ENCODE data around the gene CD40LG. TPM values are rescaled to one million over a fixed set of nuclear protein-coding genes. Genes with fewer than 3 reads are reported as not detected.

The CD40LG gene
- total and polyA plus RNA-seq, 4 donors: 0.26 to 0.81 TPM; not detected in 2

- intact Hi-C loops (cut with DNase I): no loop called here
- Histone ChIP-seq H3K27me3 (ENCODE audit: control insufficient read depth in 1 of 2, insufficient read depth in 2 of 2, low read length in 1 of 2) (no peaks in the 10 kb centered on the region), H3K9me3 (ENCODE audit: control insufficient read depth, low read length) (no peaks in the 10 kb centered on the region), H3K36me3 (ENCODE audit: control insufficient read depth in 1 of 2, insufficient read depth in 2 of 2, low read length in 1 of 2) (no peaks in the 10 kb centered on the region), H3K27ac (ENCODE audit: low read depth in 1 of 2, low read length in 2 of 2) (no peak overlapping the region), H3K4me1 (ENCODE audit: control insufficient read depth in 1 of 2, insufficient read depth in 2 of 2, low read length in 2 of 2) (no peaks in the 10 kb centered on the region), H3K4me3 (ENCODE audit: low read length in 2 of 2) (no peak overlapping the region)
- WGBS, 2 donors: 87 to 91% methylated on average over 4 of the region's 4 CpGs
- no peak for ATAC-seq (ENCODE audit: low FRiP score)
- DNase-seq: no peak
Observed at GRCh38 chrX:136622568-136622967, 25.4 kb upstream of the CD40LG start.

- Histone ChIP-seq H3K27me3 (ENCODE audit: control insufficient read depth in 1 of 2, insufficient read depth in 2 of 2, low read length in 1 of 2) (no peaks in the 10 kb centered on the region), H3K4me1 (ENCODE audit: control insufficient read depth in 1 of 2, insufficient read depth in 2 of 2, low read length in 2 of 2) (no peaks in the 10 kb centered on the region), H3K4me3 (ENCODE audit: low read length in 2 of 2) (no peak overlapping the region), H3K27ac (ENCODE audit: low read depth in 1 of 2, low read length in 2 of 2) (no peak overlapping the region), H3K9me3 (ENCODE audit: control insufficient read depth, low read length) (no peaks in the 10 kb centered on the region), H3K36me3 (ENCODE audit: control insufficient read depth in 1 of 2, insufficient read depth in 2 of 2, low read length in 1 of 2) (no peaks in the 10 kb centered on the region)
- no peak for ATAC-seq (ENCODE audit: low FRiP score)
- intact Hi-C loops (cut with DNase I): no loop called here
- no peak for DNase-seq
- WGBS, 2 donors: 71 to 79% methylated on average over 1 of the region's 1 CpG
Observed at GRCh38 chrX:136623396-136623795, 24.6 kb upstream of the CD40LG start.

GRCh38 chrX:136625246-136625645 lies 22.7 kb upstream of the CD40LG start:
- intact Hi-C loops (cut with DNase I): no loop called here
- WGBS, 2 donors: 57 to 77% methylated on average over 2 of the region's 2 CpGs
- no peak for DNase-seq
- no peaks in the 10 kb centered on the region for H3K4me1 ChIP-seq (ENCODE audit: control insufficient read depth in 1 of 2, insufficient read depth in 2 of 2, low read length in 2 of 2)
- no peak overlapping the region for H3K4me3 ChIP-seq (ENCODE audit: low read length in 2 of 2)
- H3K36me3 ChIP-seq (ENCODE audit: control insufficient read depth in 1 of 2, insufficient read depth in 2 of 2, low read length in 1 of 2): no peaks in the 10 kb centered on the region
- no peak overlapping the region for H3K27ac ChIP-seq (ENCODE audit: low read depth in 1 of 2, low read length in 2 of 2)
- H3K9me3 ChIP-seq (ENCODE audit: control insufficient read depth, low read length): no peaks in the 10 kb centered on the region
- no peak for ATAC-seq (ENCODE audit: low FRiP score)
- no peaks in the 10 kb centered on the region for H3K27me3 ChIP-seq (ENCODE audit: control insufficient read depth in 1 of 2, insufficient read depth in 2 of 2, low read length in 1 of 2)

GRCh38 chrX:136626237-136626636 lies 21.7 kb upstream of the CD40LG start:
- no peaks in the 10 kb centered on the region for H3K27me3 ChIP-seq (ENCODE audit: control insufficient read depth in 1 of 2, insufficient read depth in 2 of 2, low read length in 1 of 2)
- H3K4me1 ChIP-seq (ENCODE audit: control insufficient read depth in 1 of 2, insufficient read depth in 2 of 2, low read length in 2 of 2): no peaks in the 10 kb centered on the region
- no peak for ATAC-seq (ENCODE audit: low FRiP score)
- H3K27ac ChIP-seq (ENCODE audit: low read depth in 1 of 2, low read length in 2 of 2): no peak overlapping the region
- 34 to 76% methylated on average over 2 of the region's 2 CpGs for WGBS, 2 donors
- no peak overlapping the region for H3K4me3 ChIP-seq (ENCODE audit: low read length in 2 of 2)
- DNase-seq: no peak
- no peaks in the 10 kb centered on the region for H3K36me3 ChIP-seq (ENCODE audit: control insufficient read depth in 1 of 2, insufficient read depth in 2 of 2, low read length in 1 of 2)
- no peaks in the 10 kb centered on the region for H3K9me3 ChIP-seq (ENCODE audit: control insufficient read depth, low read length)
- intact Hi-C loops (cut with DNase I): no loop called here

- no peak overlapping the region for H3K27ac ChIP-seq (ENCODE audit: low read depth in 1 of 2, low read length in 2 of 2)
- H3K27me3 ChIP-seq (ENCODE audit: control insufficient read depth in 1 of 2, insufficient read depth in 2 of 2, low read length in 1 of 2): no peaks in the 10 kb centered on the region
- no peaks in the 10 kb centered on the region for H3K9me3 ChIP-seq (ENCODE audit: control insufficient read depth, low read length)
- no peak overlapping the region for H3K4me3 ChIP-seq (ENCODE audit: low read length in 2 of 2)
- no peaks in the 10 kb centered on the region for H3K4me1 ChIP-seq (ENCODE audit: control insufficient read depth in 1 of 2, insufficient read depth in 2 of 2, low read length in 2 of 2)
- intact Hi-C loops (cut with DNase I): no loop called here
- no peaks in the 10 kb centered on the region for H3K36me3 ChIP-seq (ENCODE audit: control insufficient read depth in 1 of 2, insufficient read depth in 2 of 2, low read length in 1 of 2)
- DNase-seq: no peak
- 63 to 68% methylated on average over 1 of the region's 1 CpG for WGBS, 2 donors
- ATAC-seq (ENCODE audit: low FRiP score): no peak
Observed at GRCh38 chrX:136626891-136627290, 21.1 kb upstream of the CD40LG start.

GRCh38 chrX:136627409-136627808 lies 20.5 kb upstream of the CD40LG start:
- WGBS, 2 donors: 69 to 87% methylated on average over 4 of the region's 4 CpGs
- H3K9me3 ChIP-seq (ENCODE audit: control insufficient read depth, low read length): no peaks in the 10 kb centered on the region
- H3K36me3 ChIP-seq (ENCODE audit: control insufficient read depth in 1 of 2, insufficient read depth in 2 of 2, low read length in 1 of 2): no peaks in the 10 kb centered on the region
- H3K27me3 ChIP-seq (ENCODE audit: control insufficient read depth in 1 of 2, insufficient read depth in 2 of 2, low read length in 1 of 2): no peaks in the 10 kb centered on the region
- no peak overlapping the region for H3K4me3 ChIP-seq (ENCODE audit: low read length in 2 of 2)
- no peak overlapping the region for H3K27ac ChIP-seq (ENCODE audit: low read depth in 1 of 2, low read length in 2 of 2)
- intact Hi-C loops (cut with DNase I): no loop called here
- no peaks in the 10 kb centered on the region for H3K4me1 ChIP-seq (ENCODE audit: control insufficient read depth in 1 of 2, insufficient read depth in 2 of 2, low read length in 2 of 2)
- no peak for DNase-seq
- ATAC-seq (ENCODE audit: low FRiP score): no peak

GRCh38 chrX:136629084-136629750 lies 18.7 kb upstream of the CD40LG start:
- no peak for DNase-seq
- intact Hi-C loops (cut with DNase I): no loop called here
- ATAC-seq (ENCODE audit: low FRiP score): no peak
- H3K27me3 ChIP-seq (ENCODE audit: control insufficient read depth in 1 of 2, insufficient read depth in 2 of 2, low read length in 1 of 2): no peaks in the 10 kb centered on the region
- no peaks in the 10 kb centered on the region for H3K4me1 ChIP-seq (ENCODE audit: control insufficient read depth in 1 of 2, insufficient read depth in 2 of 2, low read length in 2 of 2)
- no peak overlapping the region for H3K4me3 ChIP-seq (ENCODE audit: low read length in 2 of 2)
- no peaks in the 10 kb centered on the region for H3K9me3 ChIP-seq (ENCODE audit: control insufficient read depth, low read length)
- H3K27ac ChIP-seq (ENCODE audit: low read depth in 1 of 2, low read length in 2 of 2): no peak overlapping the region
- WGBS, 2 donors: 49 to 55% methylated on average over 6 of the region's 6 CpGs
- no peaks in the 10 kb centered on the region for H3K36me3 ChIP-seq (ENCODE audit: control insufficient read depth in 1 of 2, insufficient read depth in 2 of 2, low read length in 1 of 2)

- no peaks in the 10 kb centered on the region for H3K36me3 ChIP-seq (ENCODE audit: control insufficient read depth in 1 of 2, insufficient read depth in 2 of 2, low read length in 1 of 2)
- DNase-seq (no peak), ATAC-seq (ENCODE audit: low FRiP score) (no peak)
- 29 to 47% methylated on average over 1 of the region's 1 CpG for WGBS, 2 donors
- H3K4me1 ChIP-seq (ENCODE audit: control insufficient read depth in 1 of 2, insufficient read depth in 2 of 2, low read length in 2 of 2): no peaks in the 10 kb centered on the region
- intact Hi-C loops (cut with DNase I): no loop called here
- no peaks in the 10 kb centered on the region for H3K9me3 ChIP-seq (ENCODE audit: control insufficient read depth, low read length)
- H3K4me3 ChIP-seq (ENCODE audit: low read length in 2 of 2): no peak overlapping the region
- no peak overlapping the region for H3K27ac ChIP-seq (ENCODE audit: low read depth in 1 of 2, low read length in 2 of 2)
- no peaks in the 10 kb centered on the region for H3K27me3 ChIP-seq (ENCODE audit: control insufficient read depth in 1 of 2, insufficient read depth in 2 of 2, low read length in 1 of 2)
Observed at GRCh38 chrX:136630881-136631280, 17.1 kb upstream of the CD40LG start.

- ATAC-seq (ENCODE audit: low FRiP score) (no peak), DNase-seq (no peak)
- H3K27ac ChIP-seq (ENCODE audit: low read depth in 1 of 2, low read length in 2 of 2): no peak overlapping the region
- H3K27me3 ChIP-seq (ENCODE audit: control insufficient read depth in 1 of 2, insufficient read depth in 2 of 2, low read length in 1 of 2): no peaks in the 10 kb centered on the region
- intact Hi-C loops (cut with DNase I): no loop called here
- no peak overlapping the region for H3K4me3 ChIP-seq (ENCODE audit: low read length in 2 of 2)
- no peaks in the 10 kb centered on the region for H3K36me3 ChIP-seq (ENCODE audit: control insufficient read depth in 1 of 2, insufficient read depth in 2 of 2, low read length in 1 of 2)
- no peaks in the 10 kb centered on the region for H3K9me3 ChIP-seq (ENCODE audit: control insufficient read depth, low read length)
- WGBS, 2 donors: 64 to 69% methylated on average over 6 of the region's 6 CpGs
- no peaks in the 10 kb centered on the region for H3K4me1 ChIP-seq (ENCODE audit: control insufficient read depth in 1 of 2, insufficient read depth in 2 of 2, low read length in 2 of 2)
Observed at GRCh38 chrX:136635235-136635634, 12.7 kb upstream of the CD40LG start.
